H9 (cell line): ENCODE data around the gene COL3A1. TPM values are rescaled to one million over a fixed set of nuclear protein-coding genes. Genes with fewer than 3 reads are reported as not detected.

Experiments
- DNase-seq: peaks from one replicate; pipeline ENCODE4 v3.0.0-alpha.2; 2017
- H2AFZ ChIP-seq: one replicate; pipeline ENCODE4 v1.6.1; 2013; ENCODE audit warnings: mild to moderate bottlenecking, low read length, control low read depth, moderate library complexity
- H2AK5ac ChIP-seq: 2 replicates; pipeline ENCODE4 v1.6.1; 2013; ENCODE audit warnings: low read length, control low read depth, mixed read lengths; ENCODE audit not compliant: insufficient read length
- H2BK120ac ChIP-seq: one replicate; pipeline ENCODE4 v1.6.1; 2013; ENCODE audit warnings: low read depth, mild to moderate bottlenecking, low read length, control low read depth, inconsistent platforms; ENCODE audit not compliant: poor library complexity, severe bottlenecking
- H2BK12ac ChIP-seq: 2 replicates; pipeline ENCODE4 v1.6.1; 2013; ENCODE audit warnings: low read length, control low read depth, mixed read lengths, low read depth; ENCODE audit not compliant: insufficient read length
- H2BK15ac ChIP-seq: 2 replicates; pipeline ENCODE4 v1.6.1; 2013; ENCODE audit warnings: low read depth, low read length, control low read depth
- H2BK20ac ChIP-seq: one replicate; pipeline ENCODE4 v1.6.1; 2013; ENCODE audit warnings: low read depth, mild to moderate bottlenecking, low read length, control low read depth, inconsistent platforms; ENCODE audit not compliant: poor library complexity, severe bottlenecking
- H2BK5ac ChIP-seq: 2 replicates; pipeline ENCODE4 v1.6.1; 2013; ENCODE audit warnings: low read length, control low read depth, mixed read lengths; ENCODE audit not compliant: insufficient read length
- H3K14ac ChIP-seq: 2 replicates; pipeline ENCODE4 v1.6.1; 2013; ENCODE audit warnings: low read length, control low read depth; ENCODE audit not compliant: insufficient read depth
- H3K18ac ChIP-seq: 2 replicates; pipeline ENCODE4 v1.6.1; 2013; ENCODE audit warnings: low read depth, mild to moderate bottlenecking, mixed read lengths, low read length, control low read depth; ENCODE audit not compliant: insufficient read length
- H3K23ac ChIP-seq: 2 replicates; pipeline ENCODE4 v1.6.1; 2013; ENCODE audit warnings: low read length, control low read depth, mixed read lengths, low read depth; ENCODE audit not compliant: insufficient read length
- H3K23me2 ChIP-seq: 2 replicates; pipeline ENCODE4 v1.6.1; 2013; ENCODE audit warnings: low read depth, mild to moderate bottlenecking, mixed read lengths, low read length, control low read depth; ENCODE audit not compliant: insufficient read length, poor library complexity, severe bottlenecking
- H3K27ac ChIP-seq: 2 replicates; pipeline ENCODE4 v1.5.1; 2013; ENCODE audit warnings: low read length, control low read depth, mixed read lengths, low read depth; ENCODE audit not compliant: insufficient read length
- H3K27me3 ChIP-seq: 2 replicates; pipeline ENCODE4 v1.6.1; 2013; ENCODE audit warnings: low read length, control low read depth, inconsistent platforms; ENCODE audit not compliant: insufficient read depth
- H3K4ac ChIP-seq: 2 replicates; pipeline ENCODE4 v1.6.1; 2013; ENCODE audit warnings: low read depth, mild to moderate bottlenecking, control low read depth, inconsistent platforms, low read length, moderate library complexity
- H3K4me1 ChIP-seq: 2 replicates; pipeline ENCODE4 v1.6.1; 2013; ENCODE audit warnings: low read length, control low read depth, inconsistent platforms; ENCODE audit not compliant: insufficient read depth
- H3K4me2 ChIP-seq: 2 replicates; pipeline ENCODE4 v1.6.1; 2013; ENCODE audit warnings: low read length, control low read depth, mixed read lengths; ENCODE audit not compliant: insufficient read length, insufficient read depth
- H3K56ac ChIP-seq: 2 replicates; pipeline ENCODE4 v1.6.1; 2013; ENCODE audit warnings: low read depth, mild to moderate bottlenecking, mixed read lengths, low read length, control low read depth; ENCODE audit not compliant: insufficient read length
- H3K79me1 ChIP-seq: 2 replicates; pipeline ENCODE4 v1.6.1; 2013; ENCODE audit warnings: low read depth, mild to moderate bottlenecking, moderate library complexity, low read length, control low read depth, inconsistent platforms; ENCODE audit not compliant: insufficient read depth, poor library complexity, severe bottlenecking
- H3K79me2 ChIP-seq: 2 replicates; pipeline ENCODE4 v1.6.1; 2013; ENCODE audit warnings: low read length, control low read depth, inconsistent platforms; ENCODE audit not compliant: insufficient read depth
- H3K9ac ChIP-seq: 2 replicates; pipeline ENCODE4 v1.6.1; 2013; ENCODE audit warnings: low read length, control low read depth, mixed read lengths; ENCODE audit not compliant: insufficient read length; ENCODE audit errors: extremely low read depth
- H3K9me3 ChIP-seq: one replicate; pipeline ENCODE4 v1.6.1; 2013; ENCODE audit warnings: low read depth, low read length, inconsistent platforms; ENCODE audit not compliant: control insufficient read depth
- H3T11ph ChIP-seq: one replicate; pipeline ENCODE4 v1.6.1; 2013; ENCODE audit warnings: mild to moderate bottlenecking, low read length, control low read depth, inconsistent platforms
- H4K20me1 ChIP-seq: one replicate; pipeline ENCODE4 v1.6.1; 2013; ENCODE audit not compliant: control insufficient read depth, insufficient read length, insufficient read depth
- H4K5ac ChIP-seq: 2 replicates; pipeline ENCODE4 v1.6.1; 2013; ENCODE audit warnings: low read depth, mild to moderate bottlenecking, mixed read lengths, low read length, control low read depth; ENCODE audit not compliant: insufficient read length
- H4K8ac ChIP-seq: replicated peaks from 2 replicates; pipeline ENCODE4 v1.6.1; 2013; ENCODE audit warnings: low read length, control low read depth, mixed read lengths, low read depth; ENCODE audit not compliant: insufficient read length
- H4K91ac ChIP-seq: 2 replicates; pipeline ENCODE4 v1.6.1; 2013; ENCODE audit warnings: low read depth, mild to moderate bottlenecking, moderate library complexity, mixed read lengths, low read length, control low read depth; ENCODE audit not compliant: insufficient read length
- H3K27ac Mint-ChIP-seq, 3 experiments: 2 replicates in 2 of 3; 3 replicates in 1 of 3; pipeline ENCODE4 v1.8.0; 2020 to 2021; ENCODE audit warnings: mixed read lengths in 3 of 3, mild to moderate bottlenecking in 1 of 3, moderate library complexity in 1 of 3
- H3K27me3 Mint-ChIP-seq: 2 replicates; pipeline ENCODE4 v1.8.0; 2021; ENCODE audit warnings: low read depth, mild to moderate bottlenecking, moderate library complexity, mixed read lengths
- H3K36me3 Mint-ChIP-seq, 3 experiments: 2 replicates in 2 of 3; 3 replicates in 1 of 3; pipeline ENCODE4 v1.8.0; 2020 to 2021; ENCODE audit warnings: low read depth in 3 of 3, mixed read lengths in 3 of 3; ENCODE audit not compliant: insufficient read depth in 1 of 3
- H3K4me1 Mint-ChIP-seq, 2 experiments: 2 replicates each; pipeline ENCODE4 v1.8.0; 2020; ENCODE audit warnings: mixed read lengths in 2 of 2
- H3K4me3 Mint-ChIP-seq, 2 experiments: 2 replicates in 1 of 2; 3 replicates in 1 of 2; pipeline ENCODE4 v1.8.0; 2020 to 2021; ENCODE audit warnings: mild to moderate bottlenecking in 2 of 2, mixed read lengths in 2 of 2, moderate library complexity in 1 of 2
- H3K9me3 Mint-ChIP-seq, 2 experiments: 2 replicates in 1 of 2; 3 replicates in 1 of 2; pipeline ENCODE4 v1.8.0; 2020; ENCODE audit warnings: mild to moderate bottlenecking in 2 of 2, mixed read lengths in 2 of 2, moderate library complexity in 1 of 2
- CTCF ChIP-seq: fragments of 200-600 bp; sonication (generic); conservative IDR thresholded peaks from 3 replicates; pipeline ENCODE4 v1.8.0; 2021; ENCODE audit warnings: antibody characterized with exemption, mild to moderate bottlenecking
- WGBS: extraction: QIAGEN DNeasy Blood & Tissue Kit; methylation state at CpG from one replicate; pipeline ENCODE4 v1.1.7; 2013; ENCODE audit warnings: missing lambda C conversion rate, low lambda C conversion rate, mixed read lengths; ENCODE audit not compliant: insufficient read length; ENCODE audit errors: extremely low coverage; 5-methylcytosine and 5-hydroxymethylcytosine counted together
- total RNA-seq: library from RNA; stranded (reverse); gene quantifications from 2 replicates; pipeline ENCODE4 v1.2.1, GENCODE V29; 2021

COL3A1 gene
- total RNA-seq, 1 experiment from 2014 or later: not detected

- Histone ChIP-seq H3K23me2 (no peaks in the 10 kb centered on the region), H3K56ac (no peak overlapping the region), H3K14ac (no peak overlapping the region), H3K4me1 (no peaks in the 10 kb centered on the region), H2AFZ (no peak overlapping the region), H2AK5ac (no peak overlapping the region), H2BK5ac (no peak overlapping the region), H3K4me2 (no peak overlapping the region), H3T11ph (no peak overlapping the region), H2BK12ac (no peak overlapping the region), H3K4ac (no peak overlapping the region), H4K8ac (no peak overlapping the region), H2BK15ac (no peak overlapping the region), H3K23ac (no peak overlapping the region), H4K91ac (no peak overlapping the region), H3K27me3 (no peaks in the 10 kb centered on the region), H3K9ac (no peak overlapping the region), H3K27ac (no peak overlapping the region), H4K20me1 (no peaks in the 10 kb centered on the region), H2BK120ac (no peak overlapping the region), H3K79me1 (no peaks in the 10 kb centered on the region), H3K18ac (no peak overlapping the region), H4K5ac (no peak overlapping the region), H3K9me3 (no peaks in the 10 kb centered on the region), H3K79me2 (no peaks in the 10 kb centered on the region), H2BK20ac (no peak overlapping the region)
- Mint-ChIP-seq H3K4me1 (no peaks in the 10 kb centered on the region), H3K4me3 (no peak overlapping the region), H3K27me3 (no peaks in the 10 kb centered on the region; the same call in 1 of the 2 replicates), H3K36me3 (no peaks in the 10 kb centered on the region), H3K27ac (no peak overlapping the region), H3K9me3 (no peaks in the 10 kb centered on the region)
- no peak for TF ChIP-seq CTCF
- DNase-seq: no peak
- no CpG with 5 or more reads among the region's 1 CpG for WGBS
These were observed 36.6 kb upstream of the COL3A1 start for GRCh38 chr2:188937228-188938220.
